Peyer's patch (tissue), 4 donors: Measurements from ENCODE around the gene HLA-DOA. TPM values are rescaled to one million over a fixed set of nuclear protein-coding genes. Genes with fewer than 3 reads are reported as not detected.
A peak's percentile ranks its signal among the peaks of the same experiment; 100 is the strongest.

Experiments
- DNase-seq, 3 donors: peaks; one replicate each; pipeline ENCODE4 v3.0.0-alpha.2; 2017 to 2019
- H3K27ac ChIP-seq, 4 donors: fragments of 200-600 bp; sonication (generic); one replicate each; pipeline ENCODE4 v1.5.1; 2016 to 2019
- H3K27me3 ChIP-seq, 2 donors: fragments of 200-600 bp; sonication (generic); one replicate each; pipeline ENCODE4 v1.5.1; 2019
- H3K36me3 ChIP-seq, 3 donors: fragments of 200-600 bp; sonication (generic); one replicate each; pipeline ENCODE4 v1.5.1; 2016 to 2019
- H3K4me1 ChIP-seq, 4 donors: fragments of 200-600 bp; sonication (generic); one replicate each; pipeline ENCODE4 v1.5.1; 2016 to 2019
- H3K4me3 ChIP-seq, 4 donors: fragments of 200-600 bp; sonication (generic); 1 replicate in 3 of 4; 2 replicates in 1 of 4; pipeline ENCODE4 v1.5.1; 2016 to 2019; ENCODE audit warnings: mild to moderate bottlenecking in 1 of 4
- H3K9me3 ChIP-seq, 4 donors: fragments of 200-600 bp; sonication (generic); one replicate each; pipeline ENCODE4 v1.5.1; 2016 to 2019; ENCODE audit warnings: mild to moderate bottlenecking in 1 of 4
- CTCF ChIP-seq, 6 experiments: fragments of 450-650 bp in 4 of 6; fragments of 200-600 bp in 2 of 6; sonication (generic) in 1 of 6; IDR thresholded peaks; one replicate each; pipeline ENCODE4 v1.5.1; 2017 to 2019; ENCODE audit warnings: antibody characterized with exemption in 6 of 6, mild to moderate bottlenecking in 3 of 6, moderate library complexity in 1 of 6
- POLR2A ChIP-seq, 2 donors: fragments of 450-650 bp; IDR thresholded peaks; one replicate each; pipeline ENCODE4 v1.5.1; 2017; ENCODE audit warnings: antibody characterized with exemption in 2 of 2, mild to moderate bottlenecking in 2 of 2, moderate library complexity in 2 of 2
- total RNA-seq, 4 donors: library from RNA; depleted of rRNA; stranded (reverse); fragments of >200 nt; gene quantifications; one replicate each; pipeline ENCODE4 v1.1.0, GENCODE V29; 2016

The HLA-DOA gene
- total RNA-seq, 4 donors from 2014 or later = 0.95 to 26.4 (median 1.5) TPM; not detected in 1

- TF ChIP-seq CTCF (IDR thresholded peaks at IDR 0.05) (no peak), POLR2A (IDR thresholded peaks at IDR 0.05) (no peak)
- peaks cover 0 to 5% (median 0%) of the 10 kb centered on the region in 4 donors for H3K4me1 ChIP-seq
Measured at GRCh38 chr6:32989368-32989767, 20.0 kb downstream of the HLA-DOA start.

GRCh38 chr6:32984622-32985389 is 24.6 kb downstream of the HLA-DOA start:
- Histone ChIP-seq H3K4me1 (peaks cover 0 to 42% (median 2%) of the 10 kb centered on the region in 4 donors), H3K27me3 (no peaks in the 10 kb centered on the region), H3K9me3 (no peaks in the 10 kb centered on the region), H3K36me3 (peaks cover 0 to 22% (median 3%) of the 10 kb centered on the region in 3 donors), H3K27ac (peak overlapping the region in 2 of 4 donors; percentile 3 to 26), H3K4me3 (no peak overlapping the region)
- peak; percentile 90 to 98 (median 98) for DNase-seq
- TF ChIP-seq POLR2A (IDR thresholded peaks at IDR 0.05) = no peak
- peak; percentile 74 to 93 (median 89) for TF ChIP-seq CTCF (IDR thresholded peaks at IDR 0.05)

More at GRCh38 chr6:32989368-32989767, 20.0 kb downstream of the HLA-DOA start:
- Histone ChIP-seq H3K36me3 (no peaks in the 10 kb centered on the region), H3K27ac (no peak overlapping the region), H3K9me3 (no peaks in the 10 kb centered on the region), H3K4me3 (no peak overlapping the region), H3K27me3 (no peaks in the 10 kb centered on the region)
- no peak for DNase-seq

GRCh38 chr6:32983964-32984621 is 25.3 kb downstream of the HLA-DOA start:
- Histone ChIP-seq H3K27me3 (no peaks in the 10 kb centered on the region), H3K4me3 (no peak overlapping the region), H3K36me3 (peaks cover 0 to 29% (median 3%) of the 10 kb centered on the region in 3 donors), H3K4me1 (peaks cover 0 to 48% (median 2%) of the 10 kb centered on the region in 4 donors), H3K9me3 (no peaks in the 10 kb centered on the region), H3K27ac (peak overlapping the region in 2 of 4 donors; percentile 3 to 26)
- TF ChIP-seq POLR2A (IDR thresholded peaks at IDR 0.05) = no peak
- TF ChIP-seq CTCF (IDR thresholded peaks at IDR 0.05) = no peak
- DNase-seq = no peak

- DNase-seq = no peak
- Histone ChIP-seq H3K9me3 (no peaks in the 10 kb centered on the region), H3K4me1 (peaks cover 0 to 50% (median 2%) of the 10 kb centered on the region in 4 donors), H3K4me3 (no peak overlapping the region), H3K36me3 (peaks cover 0 to 35% (median 3%) of the 10 kb centered on the region in 3 donors), H3K27ac (no peak overlapping the region), H3K27me3 (no peaks in the 10 kb centered on the region)
- TF ChIP-seq POLR2A (IDR thresholded peaks at IDR 0.05) = no peak
- TF ChIP-seq CTCF (IDR thresholded peaks at IDR 0.05) = no peak
Measured at GRCh38 chr6:32983493-32983848, 25.9 kb downstream of the HLA-DOA start.

GRCh38 chr6:32982702-32983492 is 26.5 kb downstream of the HLA-DOA start:
- Histone ChIP-seq H3K4me3 (no peak overlapping the region), H3K4me1 (peaks cover 0 to 56% (median 2%) of the 10 kb centered on the region in 4 donors), H3K36me3 (peaks cover 0 to 41% (median 3%) of the 10 kb centered on the region in 3 donors), H3K27ac (peak overlapping the region in 1 of 4 donors; percentile 14), H3K9me3 (no peaks in the 10 kb centered on the region), H3K27me3 (no peaks in the 10 kb centered on the region)
- no peak for DNase-seq
- TF ChIP-seq CTCF (IDR thresholded peaks at IDR 0.05) (no peak), POLR2A (IDR thresholded peaks at IDR 0.05) (peak in 1 of 2 donors; percentile 15)
